IMR-90 (cell line): ENCODE measurements around the gene LYSMD2. TPM values are rescaled to one million over a fixed set of nuclear protein-coding genes. Genes with fewer than 3 reads are reported as not detected.
A peak's percentile ranks its signal among the peaks of the same experiment; 100 is the strongest.

Experiments used
- ATAC-seq: fragments of 200-7000 bp; cut with Tn5 transposase; 2 replicates; pipeline ENCODE4 v1.9.1; 2020; ENCODE audit warnings: low read depth, mild to moderate bottlenecking, moderate library complexity
- BruUV-seq: library from RNA; stranded (reverse); fragments of 400-500 nt; replicated peaks from 2 replicates; lab custom pipeline; 2021; lab: Mats Ljungman, UMichigan
- CTCF ChIA-PET: fragments of 300-600 bp; formaldehyde crosslinking; extraction: SDS; loops from one replicate; lab custom pipeline; 2021; ENCODE audit warnings: antibody characterized with exemption; lab: Yijun Ruan, JAX
- POLR2A ChIA-PET: fragments of 300-600 bp; sonication (Branson Sonifier 250); formaldehyde crosslinking; loops from one replicate; lab custom pipeline; 2022; ENCODE audit warnings: antibody characterized with exemption; ENCODE audit not compliant: unreplicated experiment; lab: Charles Lee
- DNase-seq: peaks from one replicate; pipeline ENCODE4 v3.0.0; 2013
- H2AFZ ChIP-seq: replicated peaks from 2 replicates; pipeline ENCODE3; 2013; ENCODE audit warnings: low read length, mild to moderate bottlenecking; ENCODE audit not compliant: poor library complexity
- H2AK5ac ChIP-seq: 2 replicates; pipeline ENCODE4 v1.6.1; 2013; ENCODE audit warnings: low read depth, low read length, inconsistent platforms
- H2AK9ac ChIP-seq: replicated peaks from 2 replicates; pipeline ENCODE3; 2013; ENCODE audit warnings: mild to moderate bottlenecking, low read depth, low read length, moderate library complexity; ENCODE audit not compliant: poor library complexity
- H2BK120ac ChIP-seq: 2 replicates; pipeline ENCODE4 v1.6.1; 2013; ENCODE audit warnings: low read depth, low read length, inconsistent platforms
- H2BK15ac ChIP-seq: 3 replicates; pipeline ENCODE4 v1.6.1; 2013; ENCODE audit warnings: low read depth, low read length, inconsistent platforms
- H2BK20ac ChIP-seq: 2 replicates; pipeline ENCODE4 v1.6.1; 2013; ENCODE audit warnings: low read depth, mild to moderate bottlenecking, inconsistent platforms, low read length, moderate library complexity
- H2BK5ac ChIP-seq: 2 replicates; pipeline ENCODE4 v1.6.1; 2013; ENCODE audit warnings: mild to moderate bottlenecking, low read depth, low read length, inconsistent platforms; ENCODE audit not compliant: poor library complexity, severe bottlenecking
- H3K14ac ChIP-seq: replicated peaks from 2 replicates; pipeline ENCODE4 v1.6.1; 2013; ENCODE audit warnings: low read depth, low read length, inconsistent platforms
- H3K18ac ChIP-seq: 2 replicates; pipeline ENCODE4 v1.6.1; 2013; ENCODE audit warnings: low read depth, low read length, control low read depth
- H3K23ac ChIP-seq: 2 replicates; pipeline ENCODE4 v1.6.1; 2013; ENCODE audit warnings: low read depth, low read length, inconsistent platforms
- H3K27ac ChIP-seq: 2 replicates; pipeline ENCODE4 v1.5.1; 2013; ENCODE audit warnings: mild to moderate bottlenecking, control low read depth, low read length; ENCODE audit not compliant: insufficient read depth
- H3K27me3 ChIP-seq: 2 replicates; pipeline ENCODE4 v1.6.1; 2013; ENCODE audit warnings: low read length; ENCODE audit not compliant: control insufficient read depth, insufficient read depth
- H3K36me3 ChIP-seq: 2 replicates; pipeline ENCODE4 v1.6.1; 2013; ENCODE audit warnings: low read length, mixed read lengths; ENCODE audit not compliant: control insufficient read depth, insufficient read depth
- H3K4ac ChIP-seq: 2 replicates; pipeline ENCODE4 v1.6.1; 2013; ENCODE audit warnings: low read depth, low read length, inconsistent platforms
- H3K4me1 ChIP-seq: 2 replicates; pipeline ENCODE4 v1.6.1; 2013; ENCODE audit warnings: low read length, mixed read lengths; ENCODE audit not compliant: control insufficient read depth, insufficient read depth
- H3K4me2 ChIP-seq: 2 replicates; pipeline ENCODE4 v1.6.1; 2013; ENCODE audit warnings: low read depth, mild to moderate bottlenecking, control low read depth, low read length, moderate library complexity
- H3K4me3 ChIP-seq: 2 replicates; pipeline ENCODE4 v1.5.1; 2013; ENCODE audit warnings: low read depth, mild to moderate bottlenecking, control low read depth, low read length, moderate library complexity; ENCODE audit not compliant: insufficient read depth
- H3K56ac ChIP-seq: 2 replicates; pipeline ENCODE4 v1.6.1; 2013; ENCODE audit warnings: low read length, inconsistent platforms; ENCODE audit not compliant: insufficient read depth; ENCODE audit errors: extremely low read depth
- H3K79me1 ChIP-seq, 2 experiments: 2 replicates each; pipeline ENCODE4 v1.6.1; 2013; ENCODE audit warnings: low read length in 2 of 2, inconsistent platforms in 1 of 2, low read depth in 1 of 2
- H3K9ac ChIP-seq: 2 replicates; pipeline ENCODE4 v1.6.1; 2013; ENCODE audit warnings: low read depth, low read length, control low read depth
- H3K9me1 ChIP-seq: 2 replicates; pipeline ENCODE4 v1.6.1; 2013; ENCODE audit warnings: low read length, inconsistent platforms; ENCODE audit not compliant: insufficient read depth
- H3K9me3 ChIP-seq: 2 replicates; pipeline ENCODE4 v1.6.1; 2013; ENCODE audit warnings: low read length; ENCODE audit not compliant: control insufficient read depth, insufficient read depth
- H4K20me1 ChIP-seq: 2 replicates; pipeline ENCODE4 v1.6.1; 2013; ENCODE audit warnings: low read length, inconsistent platforms; ENCODE audit not compliant: insufficient read depth
- H4K5ac ChIP-seq: 2 replicates; pipeline ENCODE4 v1.6.1; 2013; ENCODE audit warnings: mild to moderate bottlenecking, low read depth, low read length, control low read depth
- H4K8ac ChIP-seq, 2 experiments: 2 replicates each; pipeline ENCODE4 v1.6.1; 2013; ENCODE audit warnings: low read depth in 2 of 2, low read length in 2 of 2, control low read depth in 1 of 2, inconsistent platforms in 1 of 2
- H4K91ac ChIP-seq: 2 replicates; pipeline ENCODE4 v1.6.1; 2013; ENCODE audit warnings: low read depth, low read length, inconsistent platforms; ENCODE audit not compliant: insufficient read depth
- MAZ ChIP-seq: IDR thresholded peaks from 2 replicates; pipeline ENCODE4 v1.6.1; 2012; ENCODE audit warnings: low read depth, mild to moderate bottlenecking, low read length, improper control_type of control experiment, moderate library complexity, borderline replicate concordance
- NFE2L2 ChIP-seq: fragments of 150-350 bp; IDR thresholded peaks from 2 replicates; pipeline ENCODE4 v1.6.1; 2016; ENCODE audit warnings: low read depth, mild to moderate bottlenecking, low read length
- POLR2A ChIP-seq: IDR thresholded peaks from 2 replicates; pipeline ENCODE4 v1.6.1; 2012; ENCODE audit warnings: mild to moderate bottlenecking, low read depth, low read length
- RFX5 ChIP-seq: IDR thresholded peaks from 2 replicates; pipeline ENCODE4 v1.8.0; 2012; ENCODE audit warnings: low read depth, mild to moderate bottlenecking, low read length, moderate library complexity
- SMC3 ChIP-seq: fragments of 150-350 bp; IDR thresholded peaks from 2 replicates; pipeline ENCODE4 v1.6.1; 2016; ENCODE audit warnings: low read depth, mild to moderate bottlenecking, antibody characterized with exemption, low read length, moderate library complexity
- WGBS, 2 experiments: methylation state at CpG; one replicate each; pipeline versions ENCODE4 v1.1.5 to v1.1.7; 2013; ENCODE audit warnings: missing lambda C conversion rate in 2 of 2; ENCODE audit not compliant: insufficient read length in 1 of 2; ENCODE audit errors: extremely low coverage in 2 of 2; 5-methylcytosine and 5-hydroxymethylcytosine counted together
- dilution Hi-C: fragments of 300-500 bp; cut with HindIII; formaldehyde crosslinking; loops from one replicate; pipeline ENCODE4 v1.14.3; 2018; ENCODE audit warnings: low sequenced_read_pairs; ENCODE audit not compliant: unreplicated experiment
- in situ Hi-C: fragments of 300-500 bp; cut with MboI; formaldehyde crosslinking; loops from 3 replicates; pipeline ENCODE4 v1.14.3; 2019; ENCODE audit warnings: low sequenced_read_pairs, inconsistent platforms, mixed read lengths
- intact Hi-C: fragments of 100-400 bp; cut with micrococcal nuclease; formaldehyde crosslinking; loops from 2 replicates; pipeline ENCODE4 v1.10.0; 2022
- polyA plus RNA-seq, 3 experiments: library from polyadenylated mRNA; depleted of rRNA; stranded (reverse); fragments of >200 nt; gene quantifications; 2 replicates each; pipeline ENCODE4 v1.2.3, GENCODE V29; 2012; ENCODE audit warnings: low replicate concordance in 1 of 3
- total RNA-seq: library from RNA; depleted of rRNA; stranded (reverse); fragments of >200 nt; gene quantifications from 2 replicates; pipeline ENCODE4 v1.2.3, GENCODE V29; 2012
- TF ChIP-seq, protein P1 (sequence below): fragments of 150-350 bp; IDR thresholded peaks from 2 replicates; pipeline ENCODE4 v1.6.1; 2017; ENCODE audit warnings: mild to moderate bottlenecking, antibody characterized with exemption, low read length, low read depth
- TF ChIP-seq, protein P2 (sequence below): conservative IDR thresholded peaks from 2 replicates; pipeline ENCODE4 v1.5.1; 2012; ENCODE audit warnings: mild to moderate bottlenecking, low read depth, low read length, improper control_type of control experiment

LYSMD2 gene
- total and polyA plus RNA-seq, 2 of the 4 experiments (the other 2 are of a cell fraction): 5.9 to 6.0 TPM

DNA sequence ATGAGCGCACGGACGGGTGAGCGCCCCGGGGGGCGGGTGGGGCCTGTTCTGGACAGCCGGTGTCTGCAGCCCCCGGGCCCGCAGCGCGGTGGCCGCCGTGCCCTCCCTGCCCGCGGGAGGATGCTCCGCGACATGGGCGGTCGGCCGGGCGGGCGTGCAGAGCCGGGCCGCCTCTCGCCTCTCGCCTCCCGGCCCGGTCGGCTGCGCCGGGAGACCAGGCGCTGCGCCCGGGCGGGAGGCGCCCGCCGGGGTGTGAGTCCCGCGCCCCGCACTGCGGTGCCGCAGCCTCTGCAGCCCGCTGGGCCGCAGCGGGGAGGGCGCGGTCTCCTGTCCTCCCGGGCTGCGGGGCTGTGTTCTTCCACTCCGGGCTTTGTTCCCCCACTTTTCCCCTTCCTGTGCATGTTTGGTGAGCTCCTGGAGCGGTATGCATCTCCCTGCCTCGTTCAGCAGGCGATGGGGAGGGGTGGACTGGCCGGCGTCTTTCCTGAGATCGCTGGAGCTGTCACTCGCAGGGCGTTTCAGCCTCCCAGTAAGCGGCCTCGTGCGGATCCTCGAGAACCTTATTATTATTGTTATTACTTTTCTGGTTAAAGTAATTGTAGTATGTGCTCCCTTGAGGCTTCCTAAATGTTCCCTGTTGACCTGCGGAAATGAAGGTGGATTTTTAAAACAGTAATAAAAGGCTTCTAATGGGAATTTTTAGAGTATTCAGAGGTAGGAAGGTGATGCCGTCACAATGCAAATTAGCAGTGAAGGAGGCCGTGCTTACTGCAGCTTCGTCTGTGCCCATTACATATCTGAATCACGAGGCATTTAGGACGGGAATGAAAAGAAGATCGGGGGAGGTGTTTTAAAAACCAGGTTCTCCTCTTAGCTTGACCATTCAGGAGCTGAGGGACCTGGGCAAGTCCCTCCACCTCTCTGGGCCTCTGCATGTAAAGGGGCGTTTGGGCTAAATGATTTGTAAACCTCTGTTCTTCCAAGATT, 14.5 kb upstream of the LYSMD2 start:
- Histone ChIP-seq H3K27me3 (peaks cover 28% of the 10 kb centered on the region), H3K36me3 (no peaks in the 10 kb centered on the region), H2AK5ac (no peak overlapping the region), H3K4me3 (peak overlapping the region; percentile 67), H2AFZ (peak overlapping the region; percentile 95), H2BK20ac (no peak overlapping the region), H3K23ac (peak overlapping the region; percentile 43; the same call in 1 of the 2 replicates), H2AK9ac (peak overlapping the region; percentile 76), H4K91ac (no peak overlapping the region), H4K8ac (no peak overlapping the region), H3K56ac (no peak overlapping the region), H3K14ac (peak overlapping the region; percentile 68; the same call in 1 of the 2 replicates), H3K9me1 (no peaks in the 10 kb centered on the region), H3K9ac (peak overlapping the region; percentile 44), H2BK5ac (no peak overlapping the region), H3K4me1 (0 out of 2 replicates have a peak, but pooled peaks cover 4% of the 10 kb centered on the region), H3K18ac (no peak overlapping the region), H3K27ac (no peak overlapping the region; the same call in 1 of the 2 replicates), H3K79me1 (peaks cover 3 to 11% of the 10 kb centered on the region in 2 experiments; a peak in 1 of 4 replicates), H2BK15ac (no peak overlapping the region), H4K5ac (no peak overlapping the region), H3K9me3 (no peaks in the 10 kb centered on the region), H4K20me1 (no peaks in the 10 kb centered on the region; the same call in none of the 2 replicates), H3K4me2 (peak overlapping the region; percentile 63), H2BK120ac (no peak overlapping the region; the same call in 1 of the 2 replicates), H3K4ac (no peak overlapping the region)
- no TSS peak for BruUV-seq
- intact Hi-C loops: no loop called here
- WGBS, 2 experiments: 4% methylated on average over 28 of the region's 71 CpGs; no CpG with 5 or more reads in 1 of the 2 experiments
- in situ Hi-C loops: no loop called here
- DNase-seq: peak; percentile 34
- CTCF ChIA-PET: interaction anchor here (1.0 to 2.0 kb wide), 2 partner anchors 11 to 24 kb away, joined by 4 read pairs; no protein-coding TSS in a partner anchor
- TF ChIP-seq, protein P1, sequence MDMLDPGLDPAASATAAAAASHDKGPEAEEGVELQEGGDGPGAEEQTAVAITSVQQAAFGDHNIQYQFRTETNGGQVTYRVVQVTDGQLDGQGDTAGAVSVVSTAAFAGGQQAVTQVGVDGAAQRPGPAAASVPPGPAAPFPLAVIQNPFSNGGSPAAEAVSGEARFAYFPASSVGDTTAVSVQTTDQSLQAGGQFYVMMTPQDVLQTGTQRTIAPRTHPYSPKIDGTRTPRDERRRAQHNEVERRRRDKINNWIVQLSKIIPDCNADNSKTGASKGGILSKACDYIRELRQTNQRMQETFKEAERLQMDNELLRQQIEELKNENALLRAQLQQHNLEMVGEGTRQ: no peak
- TF ChIP-seq POLR2A (no peak), SMC3 (no peak), RFX5 (no peak), MAZ (no peak), NFE2L2 (no peak)
- TF ChIP-seq, protein P2, sequence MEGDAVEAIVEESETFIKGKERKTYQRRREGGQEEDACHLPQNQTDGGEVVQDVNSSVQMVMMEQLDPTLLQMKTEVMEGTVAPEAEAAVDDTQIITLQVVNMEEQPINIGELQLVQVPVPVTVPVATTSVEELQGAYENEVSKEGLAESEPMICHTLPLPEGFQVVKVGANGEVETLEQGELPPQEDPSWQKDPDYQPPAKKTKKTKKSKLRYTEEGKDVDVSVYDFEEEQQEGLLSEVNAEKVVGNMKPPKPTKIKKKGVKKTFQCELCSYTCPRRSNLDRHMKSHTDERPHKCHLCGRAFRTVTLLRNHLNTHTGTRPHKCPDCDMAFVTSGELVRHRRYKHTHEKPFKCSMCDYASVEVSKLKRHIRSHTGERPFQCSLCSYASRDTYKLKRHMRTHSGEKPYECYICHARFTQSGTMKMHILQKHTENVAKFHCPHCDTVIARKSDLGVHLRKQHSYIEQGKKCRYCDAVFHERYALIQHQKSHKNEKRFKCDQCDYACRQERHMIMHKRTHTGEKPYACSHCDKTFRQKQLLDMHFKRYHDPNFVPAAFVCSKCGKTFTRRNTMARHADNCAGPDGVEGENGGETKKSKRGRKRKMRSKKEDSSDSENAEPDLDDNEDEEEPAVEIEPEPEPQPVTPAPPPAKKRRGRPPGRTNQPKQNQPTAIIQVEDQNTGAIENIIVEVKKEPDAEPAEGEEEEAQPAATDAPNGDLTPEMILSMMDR: no peak
- ATAC-seq: peak; percentile 76
- POLR2A ChIA-PET: no interaction called here
- dilution Hi-C loops: no loop called here
